GM12872 (cell line): ENCODE results near the gene EEFSEC.

ENCODE experiments used
- CTCF ChIP-seq: IDR thresholded peaks from 3 replicates; pipeline ENCODE4 v1.5.1; 2011; ENCODE audit warnings: low read depth, mild to moderate bottlenecking, low read length, moderate library complexity; ENCODE audit not compliant: insufficient read depth

Gene EEFSEC

GRCh38 chr3:128455116-128455515, 301.8 kb downstream of the EEFSEC start:
- TF ChIP-seq CTCF: no peak

GRCh38 chr3:128455786-128456748, 302.8 kb downstream of the EEFSEC start:
- TF ChIP-seq CTCF: no peak

- no peak for TF ChIP-seq CTCF
Observed at GRCh38 chr3:128456776-128457715, 303.8 kb downstream of the EEFSEC start.

- no peak for TF ChIP-seq CTCF
Observed at GRCh38 chr3:128457937-128458336, 304.7 kb downstream of the EEFSEC start.
